ENCODE data around the gene ATP8B3.

ATP8B3 gene

GRCh38 chr19:1757468-1758230 is 54.4 kb downstream of the ATP8B3 start:
- DNase-seq (ENCODE audit: low read depth in 2 of 2), result no peak

GRCh38 chr19:1756705-1757465 is 55.2 kb downstream of the ATP8B3 start:
- no peak for DNase-seq (ENCODE audit: low read depth in 2 of 2)

- no peak for DNase-seq (ENCODE audit: low read depth in 2 of 2)
Measured at GRCh38 chr19:1756264-1756663, 55.8 kb downstream of the ATP8B3 start.

GRCh38 chr19:1755467-1756171 is 56.5 kb downstream of the ATP8B3 start:
- no peak for DNase-seq (ENCODE audit: low read depth in 2 of 2)

- DNase-seq (ENCODE audit: low read depth in 2 of 2), result no peak
Measured at GRCh38 chr19:1754636-1755466, 57.2 kb downstream of the ATP8B3 start.

GRCh38 chr19:1754018-1754635 is 57.9 kb downstream of the ATP8B3 start:
- DNase-seq (ENCODE audit: low read depth in 2 of 2), result no peak

- DNase-seq (ENCODE audit: low read depth in 2 of 2), result no peak
Measured at GRCh38 chr19:1752757-1753728, 59.0 kb downstream of the ATP8B3 start, which contains the start of gene ONECUT3. ONECUT3 (plus strand) TSS chr19:1753506; CDS start chr19:1753663, 157 bp downstream.

GRCh38 chr19:1752009-1752756 is 59.9 kb downstream of the ATP8B3 start:
- DNase-seq (ENCODE audit: low read depth in 2 of 2), result no peak

GRCh38 chr19:1751367-1752008 is 60.6 kb downstream of the ATP8B3 start:
- DNase-seq (ENCODE audit: low read depth in 2 of 2), result no peak

- DNase-seq (ENCODE audit: low read depth in 2 of 2), result no peak
Measured at GRCh38 chr19:1750343-1751021, 61.6 kb downstream of the ATP8B3 start.

- DNase-seq (ENCODE audit: low read depth in 2 of 2), result no peak
Measured at GRCh38 chr19:1749373-1750342, 62.4 kb downstream of the ATP8B3 start.

GRCh38 chr19:1748873-1749341 is 63.2 kb downstream of the ATP8B3 start:
- no peak for DNase-seq (ENCODE audit: low read depth in 2 of 2)

GRCh38 chr19:1748115-1748872 is 63.8 kb downstream of the ATP8B3 start:
- DNase-seq (ENCODE audit: low read depth in 2 of 2), result no peak

- DNase-seq (ENCODE audit: low read depth in 2 of 2), result peak; percentile 60 to 67
Measured at GRCh38 chr19:1747285-1748114, 64.6 kb downstream of the ATP8B3 start.

Data from fibroblast of skin of left biceps (primary cell).